OCI-LY7 (cell line): ENCODE measurements around the gene SLC22A4. TPM values are rescaled to one million over a fixed set of nuclear protein-coding genes. Genes with fewer than 3 reads are reported as not detected.

Experiments used
- Bru-seq: library from RNA; stranded (reverse); fragments of 400-500 nt; gene quantifications from one replicate; lab custom pipeline; 2021; lab: Mats Ljungman, UMichigan
- BruChase-seq, 2 experiments: library from RNA; stranded (reverse); fragments of 400-500 nt; gene quantifications; one replicate each; lab custom pipeline; 2021; lab: Mats Ljungman, UMichigan
- BruUV-seq: library from RNA; stranded (reverse); fragments of 400-500 nt; replicated peaks from 2 replicates; lab custom pipeline; 2021; lab: Mats Ljungman, UMichigan
- CTCF ChIA-PET: fragments of 300-600 bp; sonication (Branson Sonifier 250); formaldehyde crosslinking; loops from one replicate; lab custom pipeline; 2022; ENCODE audit warnings: antibody characterized with exemption; ENCODE audit not compliant: unreplicated experiment; lab: Charles Lee
- POLR2A ChIA-PET: fragments of 300-600 bp; sonication (Branson Sonifier 250); formaldehyde crosslinking; loops from one replicate; lab custom pipeline; 2022; ENCODE audit warnings: antibody characterized with exemption; lab: Charles Lee
- DNase-seq: peaks from one replicate; pipeline ENCODE4 v3.0.0-alpha.2; 2015; ENCODE audit warnings: low spot score
- H2AFZ ChIP-seq: fragments of 200-600 bp; sonication (generic), shearing (Covaris generic); 2 replicates; pipeline ENCODE4 v1.6.1; 2014; ENCODE audit warnings: mild to moderate bottlenecking, antibody characterized with exemption, low read length, moderate library complexity
- H3K27ac ChIP-seq: fragments of 200-600 bp; sonication (generic); 2 replicates; pipeline ENCODE4 v1.5.1; 2014; ENCODE audit warnings: mixed run types, low read depth, mild to moderate bottlenecking, moderate library complexity, low read length, inconsistent platforms; ENCODE audit not compliant: poor library complexity, severe bottlenecking
- H3K36me3 ChIP-seq: fragments of 200-600 bp; sonication (generic); 2 replicates; pipeline ENCODE4 v1.6.1; 2014; ENCODE audit warnings: mild to moderate bottlenecking, antibody characterized with exemption, low read length, moderate library complexity, mixed read lengths; ENCODE audit not compliant: insufficient read depth
- H3K4me1 ChIP-seq: fragments of 200-600 bp; sonication (generic); 2 replicates; pipeline ENCODE4 v1.5.1; 2014; ENCODE audit warnings: mild to moderate bottlenecking, low read length; ENCODE audit not compliant: insufficient read depth, poor library complexity, severe bottlenecking
- H3K4me2 ChIP-seq: fragments of 200-600 bp; sonication (generic); 2 replicates; pipeline ENCODE4 v1.6.1; 2014; ENCODE audit warnings: mild to moderate bottlenecking, low read length
- H3K4me3 ChIP-seq: fragments of 200-600 bp; sonication (generic); 2 replicates; pipeline ENCODE4 v1.5.1; 2014; ENCODE audit warnings: mild to moderate bottlenecking, low read depth, low read length; ENCODE audit not compliant: poor library complexity, severe bottlenecking
- H3K79me2 ChIP-seq: fragments of 200-600 bp; sonication (generic); 2 replicates; pipeline ENCODE4 v1.6.1; 2016; ENCODE audit warnings: low read depth, mild to moderate bottlenecking, low read length, moderate library complexity, mixed read lengths; ENCODE audit not compliant: insufficient read depth
- H3K9me2 ChIP-seq: fragments of 200-600 bp; sonication (generic); 2 replicates; pipeline ENCODE4 v1.6.1; 2016; ENCODE audit warnings: mild to moderate bottlenecking, low read length, mixed read lengths; ENCODE audit not compliant: insufficient read depth
- H3K9me3 ChIP-seq: fragments of 200-600 bp; sonication (generic); 2 replicates; pipeline ENCODE4 v1.6.1; 2014; ENCODE audit warnings: mild to moderate bottlenecking, mixed run types, low read length, mixed read lengths
- H4K20me1 ChIP-seq: fragments of 200-600 bp; sonication (generic); 2 replicates; pipeline ENCODE4 v1.6.1; 2014; ENCODE audit warnings: mild to moderate bottlenecking, antibody characterized with exemption, low read length, moderate library complexity, mixed read lengths; ENCODE audit not compliant: insufficient read depth
- EZH2phosphoT487 ChIP-seq: fragments of 200-600 bp; sonication (generic); IDR thresholded peaks from 2 replicates; pipeline ENCODE4 v1.6.1; 2018; ENCODE audit warnings: low read depth, borderline replicate concordance, mild to moderate bottlenecking, mixed run types, antibody characterized with exemption, low read length, moderate library complexity, mixed read lengths
- intact Hi-C: fragments of 100-400 bp; cut with micrococcal nuclease; formaldehyde crosslinking; loops from one replicate; pipeline ENCODE4 v1.10.0; 2022; ENCODE audit not compliant: unreplicated experiment
- long read RNA-seq: library from polyadenylated mRNA; stranded (forward); transcript quantifications from one replicate; pipeline ENCODE4 v2.0.0, GENCODE V29; 2022
- total RNA-seq, 2 experiments: library from RNA; depleted of rRNA in 1 of 2; stranded (reverse); fragments of >200 nt in 1 of 2; shearing (Covaris generic) in 1 of 2; gene quantifications; 2 replicates each; pipeline ENCODE4 v1.2.3, GENCODE V29; 2014 to 2022
- TF ChIP-seq, protein P1 (sequence below): fragments of 200-600 bp; sonication (generic); conservative IDR thresholded peaks from 2 replicates; pipeline ENCODE4 v1.5.1; 2014; ENCODE audit warnings: mild to moderate bottlenecking, antibody characterized with exemption, low read length, moderate library complexity, mixed read lengths

The SLC22A4 gene
- total RNA-seq (2014; rRNA removed; shearing (Covaris generic)) (not detected in 2 replicates), total RNA-seq (2022) (not detected in 2 replicates), Bru-seq, nascent RNA (not detected), BruChase-seq, experiment 1, labeled RNA remaining after a 6-hour chase (not detected), BruChase-seq, experiment 2, labeled RNA remaining after a 2-hour chase (percentile 3 among the genes with signal in this experiment)
- long read RNA-seq = 0 reads

DNA sequence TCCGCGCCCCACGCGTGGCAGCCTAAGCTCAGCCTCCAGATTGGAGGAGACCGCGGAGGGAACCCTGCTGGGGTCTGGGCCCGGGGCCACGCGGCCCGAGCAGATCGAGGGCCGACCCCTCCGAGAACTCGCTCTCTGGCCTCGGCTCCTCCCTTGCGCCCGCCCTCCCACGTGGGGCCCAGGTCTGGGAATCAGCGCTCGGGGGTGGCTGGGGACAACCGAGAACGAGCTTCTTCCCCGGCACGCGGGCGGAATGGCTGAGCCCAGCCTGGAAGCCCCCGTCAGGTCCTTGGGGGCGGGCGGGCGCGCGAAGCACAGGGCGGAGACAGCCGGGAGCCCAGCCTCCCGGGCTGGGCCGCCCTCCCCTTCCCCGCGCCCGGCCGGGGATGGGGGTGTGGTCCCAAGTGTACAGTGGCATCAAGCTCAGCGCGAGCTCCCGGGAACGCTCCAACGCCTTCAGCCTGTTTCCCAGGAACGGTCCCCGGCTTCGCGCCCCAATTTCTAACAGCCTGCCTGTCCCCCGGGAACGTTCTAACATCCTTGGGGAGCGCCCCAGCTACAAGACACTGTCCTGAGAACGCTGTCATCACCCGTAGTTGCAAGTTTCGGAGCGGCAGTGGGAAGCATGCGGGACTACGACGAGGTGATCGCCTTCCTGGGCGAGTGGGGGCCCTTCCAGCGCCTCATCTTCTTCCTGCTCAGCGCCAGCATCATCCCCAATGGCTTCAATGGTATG lies at the start of gene SLC22A4:
Gene SLC22A4 (plus strand): TSS at position 403 of the 736 bp plus-strand sequence. CDS start 223 bp downstream, at position 626.
- intact Hi-C loops = no loop called here
- H3K9me3 ChIP-seq = no peaks in the 10 kb centered on the region
- ChIA-PET POLR2A (interaction anchor here (0.6 kb wide), 1 partner anchor 79 kb away, joined by 5 read pairs; no protein-coding TSS in a partner anchor), CTCF (interaction anchor here (1.0 kb wide), 1 partner anchor 33 kb away, joined by 3 read pairs; no protein-coding TSS in a partner anchor)
- 0 out of 2 replicates have a peak within 1 kb of the TSS, but pooled peaks have one; percentile 16 for H2AFZ ChIP-seq
- no peaks in the 10 kb centered on the region for H3K36me3 ChIP-seq
- H4K20me1 ChIP-seq = no peaks in the 10 kb centered on the region
- no peak within 1 kb of the TSS for H3K27ac ChIP-seq
- TF ChIP-seq EZH2phosphoT487 = no peak
- TF ChIP-seq, protein P1, sequence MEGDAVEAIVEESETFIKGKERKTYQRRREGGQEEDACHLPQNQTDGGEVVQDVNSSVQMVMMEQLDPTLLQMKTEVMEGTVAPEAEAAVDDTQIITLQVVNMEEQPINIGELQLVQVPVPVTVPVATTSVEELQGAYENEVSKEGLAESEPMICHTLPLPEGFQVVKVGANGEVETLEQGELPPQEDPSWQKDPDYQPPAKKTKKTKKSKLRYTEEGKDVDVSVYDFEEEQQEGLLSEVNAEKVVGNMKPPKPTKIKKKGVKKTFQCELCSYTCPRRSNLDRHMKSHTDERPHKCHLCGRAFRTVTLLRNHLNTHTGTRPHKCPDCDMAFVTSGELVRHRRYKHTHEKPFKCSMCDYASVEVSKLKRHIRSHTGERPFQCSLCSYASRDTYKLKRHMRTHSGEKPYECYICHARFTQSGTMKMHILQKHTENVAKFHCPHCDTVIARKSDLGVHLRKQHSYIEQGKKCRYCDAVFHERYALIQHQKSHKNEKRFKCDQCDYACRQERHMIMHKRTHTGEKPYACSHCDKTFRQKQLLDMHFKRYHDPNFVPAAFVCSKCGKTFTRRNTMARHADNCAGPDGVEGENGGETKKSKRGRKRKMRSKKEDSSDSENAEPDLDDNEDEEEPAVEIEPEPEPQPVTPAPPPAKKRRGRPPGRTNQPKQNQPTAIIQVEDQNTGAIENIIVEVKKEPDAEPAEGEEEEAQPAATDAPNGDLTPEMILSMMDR = no peak
- H3K4me3 ChIP-seq = peak within 1 kb of the TSS; percentile 42
- no TSS peak for BruUV-seq
- H3K79me2 ChIP-seq = no peaks in the 10 kb centered on the region
- no peak for DNase-seq
- H3K4me1 ChIP-seq = no peaks in the 10 kb centered on the region
- H3K4me2 ChIP-seq = peak within 1 kb of the TSS; percentile 57; the same call in 1 of the 2 replicates
- no peaks in the 10 kb centered on the region for H3K9me2 ChIP-seq

DNA sequence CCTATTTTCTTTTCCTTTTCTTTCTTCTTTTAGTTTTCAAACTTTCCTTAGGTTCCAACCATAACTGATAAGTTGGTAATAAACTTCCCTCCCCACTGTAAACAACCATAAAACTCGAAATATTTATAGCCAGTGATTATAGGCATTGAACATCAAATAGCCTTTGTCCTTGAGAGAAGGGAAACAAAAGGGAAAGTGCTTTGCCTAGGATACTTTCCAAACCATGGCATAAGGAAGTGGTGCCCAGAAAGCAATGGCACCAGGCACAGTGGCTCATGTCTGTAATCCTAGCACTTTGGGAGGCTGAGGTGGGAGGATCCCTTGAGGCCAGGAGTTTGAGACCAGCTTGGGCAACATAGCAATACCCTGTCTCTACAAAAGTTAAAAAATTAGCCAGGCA lies 48.6 kb upstream of the SLC22A4 start:
- H3K4me1 ChIP-seq = peaks cover 16% of the 10 kb centered on the region
- H3K9me2 ChIP-seq = no peaks in the 10 kb centered on the region
- no peak overlapping the region for H3K4me2 ChIP-seq
- ChIA-PET CTCF (no interaction called here), POLR2A (interaction anchor here (0.7 kb wide), 1 partner anchor 767 kb away, joined by 3 read pairs; no protein-coding TSS in a partner anchor)
- TF ChIP-seq, protein P1 = no peak
- no peak for TF ChIP-seq EZH2phosphoT487
- H2AFZ ChIP-seq = no peak overlapping the region
- peaks cover 3% of the 10 kb centered on the region; the same call in 1 of the 2 replicates for H3K36me3 ChIP-seq
- intact Hi-C loops = no loop called here
- no peak overlapping the region for H3K27ac ChIP-seq
- no peak overlapping the region for H3K4me3 ChIP-seq
- peaks cover 39% of the 10 kb centered on the region; the same call in 1 of the 2 replicates for H3K9me3 ChIP-seq
- no peak for DNase-seq
- no peaks in the 10 kb centered on the region for H3K79me2 ChIP-seq
- BruUV-seq = no TSS peak
- H4K20me1 ChIP-seq = no peaks in the 10 kb centered on the region
